ENCODE results near the gene MYO10. TPM values are rescaled to one million over a fixed set of nuclear protein-coding genes. Genes with fewer than 3 reads are reported as not detected.

MYO10 gene
- total RNA-seq, 4 donors from 2014 or later = 34.7 to 122 (median 71.2) TPM

- no peak for DNase-seq
- TF ChIP-seq POLR2A (IDR thresholded peaks at IDR 0.05) (no peak), CTCF (IDR thresholded peaks at IDR 0.05) (no peak)
- Histone ChIP-seq H3K27me3 (peaks cover 0 to 3% of the 10 kb centered on the region in 2 donors), H3K36me3 (no peaks in the 10 kb centered on the region), H3K9me3 (no peaks in the 10 kb centered on the region), H3K4me1 (peaks cover 0 to 9% (median 2%) of the 10 kb centered on the region in 4 donors), H3K4me3 (no peak overlapping the region), H3K27ac (no peak overlapping the region)
Observed at GRCh38 chr5:16612007-16612406, 324.1 kb downstream of the MYO10 start.

Small RNA genes lying within 50 kb of the gene (small RNA-seq; reads per million reads assigned to genes)
- 0 reads per million in 2 donors for gene RF00019
- 0 reads per million in 2 donors for gene RNA5SP179
- gene RNU6-660P = 0 reads per million in 2 donors

Measured in Peyer's patch (tissue), 4 donors.